Parathyroid adenoma (tissue), 2 donors: ENCODE measurements around the gene CACNA1S.

Source experiments
- H2AFZ ChIP-seq: fragments of 300-600 bp; sonication (generic); one replicate; pipeline ENCODE4 v1.7.0; 2017; ENCODE audit warnings: antibody characterized with exemption, mild to moderate bottlenecking
- H3K27ac ChIP-seq: fragments of 300-600 bp; sonication (generic); one replicate; pipeline ENCODE4 v1.7.0; 2017
- H3K27me3 ChIP-seq: fragments of 300-600 bp; sonication (generic); one replicate; pipeline ENCODE4 v1.7.0; 2017; ENCODE audit warnings: low read length; ENCODE audit not compliant: control insufficient read depth, insufficient read depth
- H3K36me3 ChIP-seq: fragments of 300-600 bp; sonication (generic); one replicate; pipeline ENCODE4 v1.7.0; 2017; ENCODE audit warnings: low read length; ENCODE audit not compliant: control insufficient read depth, insufficient read depth
- H3K4me1 ChIP-seq: fragments of 300-600 bp; sonication (generic); one replicate; pipeline ENCODE4 v1.7.0; 2017; ENCODE audit warnings: control low read depth
- H3K4me2 ChIP-seq: fragments of 300-600 bp; sonication (generic); one replicate; pipeline ENCODE4 v1.7.0; 2017; ENCODE audit warnings: low read length
- H3K4me3 ChIP-seq: fragments of 300-600 bp; sonication (generic); one replicate; pipeline ENCODE4 v1.7.0; 2017; ENCODE audit warnings: low read depth, low read length
- H3K79me2 ChIP-seq: fragments of 300-600 bp; sonication (generic); one replicate; pipeline ENCODE4 v1.7.0; 2017; ENCODE audit warnings: control low read depth
- H3K9ac ChIP-seq: fragments of 300-600 bp; sonication (generic); one replicate; pipeline ENCODE4 v1.7.0; 2017; ENCODE audit warnings: mild to moderate bottlenecking
- H3K9me3 ChIP-seq: fragments of 300-600 bp; sonication (generic); one replicate; pipeline ENCODE4 v1.7.0; 2017; ENCODE audit warnings: low read length; ENCODE audit not compliant: control insufficient read depth
- CTCF ChIP-seq: fragments of 300-600 bp; sonication (generic); IDR thresholded peaks from one replicate; pipeline ENCODE4 v1.7.0; 2017; ENCODE audit warnings: antibody characterized with exemption, mild to moderate bottlenecking
- donor health status: primary hyperparathyroidism.

CACNA1S gene

GRCh38 chr1:201140941-201141260 lies 28.7 kb upstream of the CACNA1S start:
- no peaks in the 10 kb centered on the region for H3K36me3 ChIP-seq
- no peaks in the 10 kb centered on the region for H3K27me3 ChIP-seq
- H3K4me2 ChIP-seq: no peak overlapping the region
- no peak overlapping the region for H3K4me3 ChIP-seq
- no peaks in the 10 kb centered on the region for H3K9me3 ChIP-seq
- TF ChIP-seq CTCF: no peak
- no peaks in the 10 kb centered on the region for H3K79me2 ChIP-seq
- H3K4me1 ChIP-seq: no peaks in the 10 kb centered on the region
- no peak overlapping the region for H3K27ac ChIP-seq
- H2AFZ ChIP-seq: no peak overlapping the region
- H3K9ac ChIP-seq: no peak overlapping the region

GRCh38 chr1:201140235-201140940 lies 28.2 kb upstream of the CACNA1S start:
- no peak overlapping the region for H3K27ac ChIP-seq
- H2AFZ ChIP-seq: no peak overlapping the region
- H3K9me3 ChIP-seq: no peaks in the 10 kb centered on the region
- no peaks in the 10 kb centered on the region for H3K27me3 ChIP-seq
- no peak overlapping the region for H3K4me3 ChIP-seq
- no peaks in the 10 kb centered on the region for H3K36me3 ChIP-seq
- no peaks in the 10 kb centered on the region for H3K79me2 ChIP-seq
- TF ChIP-seq CTCF: no peak
- no peak overlapping the region for H3K9ac ChIP-seq
- no peak overlapping the region for H3K4me2 ChIP-seq
- no peaks in the 10 kb centered on the region for H3K4me1 ChIP-seq

- H3K4me2 ChIP-seq: no peak overlapping the region
- H3K79me2 ChIP-seq: no peaks in the 10 kb centered on the region
- H3K9ac ChIP-seq: no peak overlapping the region
- H3K27me3 ChIP-seq: no peaks in the 10 kb centered on the region
- TF ChIP-seq CTCF: no peak
- H3K9me3 ChIP-seq: no peaks in the 10 kb centered on the region
- no peak overlapping the region for H3K4me3 ChIP-seq
- no peaks in the 10 kb centered on the region for H3K4me1 ChIP-seq
- no peak overlapping the region for H3K27ac ChIP-seq
- no peaks in the 10 kb centered on the region for H3K36me3 ChIP-seq
- no peak overlapping the region for H2AFZ ChIP-seq
Observed at GRCh38 chr1:201139756-201140155, 27.5 kb upstream of the CACNA1S start.

- Histone ChIP-seq H2AFZ (no peak overlapping the region), H3K4me1 (no peaks in the 10 kb centered on the region), H3K4me2 (no peak overlapping the region), H3K36me3 (no peaks in the 10 kb centered on the region), H3K4me3 (no peak overlapping the region), H3K79me2 (no peaks in the 10 kb centered on the region), H3K9ac (no peak overlapping the region), H3K27me3 (no peaks in the 10 kb centered on the region), H3K27ac (no peak overlapping the region), H3K9me3 (no peaks in the 10 kb centered on the region)
- TF ChIP-seq CTCF: no peak
Observed at GRCh38 chr1:201139306-201139705, 27.1 kb upstream of the CACNA1S start.

GRCh38 chr1:201138311-201138840 lies 26.1 kb upstream of the CACNA1S start:
- no peak for TF ChIP-seq CTCF
- Histone ChIP-seq H3K4me3 (no peak overlapping the region), H3K9ac (no peak overlapping the region), H3K9me3 (no peaks in the 10 kb centered on the region), H3K27ac (no peak overlapping the region), H3K27me3 (no peaks in the 10 kb centered on the region), H3K4me1 (no peaks in the 10 kb centered on the region), H3K79me2 (no peaks in the 10 kb centered on the region), H3K36me3 (no peaks in the 10 kb centered on the region), H2AFZ (no peak overlapping the region), H3K4me2 (no peak overlapping the region)
